Keratinocyte (primary cell): Measurements from ENCODE around the gene MCF2L2. TPM values are rescaled to one million over a fixed set of nuclear protein-coding genes. Genes with fewer than 3 reads are reported as not detected.

ENCODE experiments used
- DNase-seq: peaks from one replicate; pipeline ENCODE4 v3.0.0-alpha.2; 2011; ENCODE audit warnings: low read depth, missing footprints, low spot score
- FAIRE-seq: peaks from 2 replicates; lab custom pipeline; 2011; peaks lifted over from hg19 to GRCh38; lab: Jason Lieb, UNC
- H2AFZ ChIP-seq: 2 replicates; pipeline ENCODE4 v1.6.0; 2012; ENCODE audit warnings: low read length, control low read depth, inconsistent platforms; ENCODE audit not compliant: control insufficient read depth
- H3K27ac ChIP-seq: 2 replicates; pipeline ENCODE4 v1.5.1; 2011; ENCODE audit warnings: low read length; ENCODE audit not compliant: control insufficient read depth, insufficient read depth
- H3K27me3 ChIP-seq: 3 replicates; pipeline ENCODE4 v1.6.0; 2011; ENCODE audit warnings: low read length; ENCODE audit not compliant: control insufficient read depth, insufficient read depth; ENCODE audit errors: extremely low read depth
- H3K36me3 ChIP-seq, 2 experiments: 2 replicates in 1 of 2; 3 replicates in 1 of 2; pipeline ENCODE4 v1.5.1; 2011; ENCODE audit warnings: low read length in 2 of 2, mild to moderate bottlenecking in 1 of 2; ENCODE audit not compliant: control insufficient read depth in 2 of 2, insufficient read depth in 2 of 2; ENCODE audit errors: extremely low read depth in 1 of 2
- H3K4me1 ChIP-seq: 3 replicates; pipeline ENCODE4 v1.5.1; 2011; ENCODE audit warnings: low read length; ENCODE audit not compliant: control insufficient read depth, insufficient read depth; ENCODE audit errors: extremely low read depth
- H3K4me2 ChIP-seq: 3 replicates; pipeline ENCODE4 v1.6.0; 2011; ENCODE audit warnings: low read depth, low read length; ENCODE audit not compliant: control insufficient read depth, insufficient read depth; ENCODE audit errors: extremely low read depth
- H3K4me3 ChIP-seq, 3 experiments: fragments of 200-600 bp in 1 of 3; sonication (generic) in 1 of 3; 2 replicates in 2 of 3; 3 replicates in 1 of 3; pipeline ENCODE4 v1.5.1; 2011 to 2016; ENCODE audit warnings: low read length in 3 of 3, mild to moderate bottlenecking in 3 of 3, control low read depth in 2 of 3, inconsistent platforms in 1 of 3, low read depth in 1 of 3, mixed read lengths in 1 of 3, mixed run types in 1 of 3, moderate library complexity in 1 of 3; ENCODE audit not compliant: control insufficient read depth in 2 of 3, insufficient read depth in 2 of 3; ENCODE audit errors: extremely low read depth in 1 of 3
- H3K79me2 ChIP-seq: 2 replicates; pipeline ENCODE4 v1.6.0; 2012; ENCODE audit warnings: low read length; ENCODE audit not compliant: control insufficient read depth, insufficient read depth
- H3K9ac ChIP-seq: 3 replicates; pipeline ENCODE4 v1.6.0; 2011; ENCODE audit warnings: low read length; ENCODE audit not compliant: control insufficient read depth, insufficient read depth; ENCODE audit errors: extremely low read depth
- H3K9me1 ChIP-seq: 3 replicates; pipeline ENCODE4 v1.6.0; 2011; ENCODE audit warnings: low read length; ENCODE audit not compliant: control insufficient read depth, insufficient read depth; ENCODE audit errors: extremely low read depth
- H3K9me3 ChIP-seq: 2 replicates; pipeline ENCODE4 v1.5.1; 2012; ENCODE audit warnings: low read depth, low read length; ENCODE audit not compliant: control insufficient read depth
- H4K20me1 ChIP-seq: 3 replicates; pipeline ENCODE4 v1.6.0; 2011; ENCODE audit warnings: low read length; ENCODE audit not compliant: control insufficient read depth, insufficient read depth; ENCODE audit errors: extremely low read depth
- EZH2 ChIP-seq: IDR thresholded peaks from one replicate; pipeline ENCODE4 v1.6.1; 2012; ENCODE audit warnings: inconsistent platforms, mild to moderate bottlenecking, low read length, moderate library complexity
- dilution Hi-C: fragments of 300-500 bp; cut with MboI; formaldehyde crosslinking; loops from one replicate; pipeline ENCODE4 v1.7.0; 2020; ENCODE audit warnings: low sequenced_read_pairs; ENCODE audit not compliant: extremely low pct_ligation_motif_present
- polyA plus RNA-seq, 5 experiments: library from polyadenylated mRNA; depleted of rRNA in 3 of 5; stranded (reverse) in 3 of 5; stranded (forward) in 1 of 5; unstranded in 1 of 5; fragments of >200 nt; gene quantifications; 1 replicate in 1 of 5; 2 replicates in 3 of 5; 3 replicates in 1 of 5; pipeline versions ENCODE4 v1.2.1 to v1.2.3, GENCODE V29; 2011 to 2012; ENCODE audit warnings: missing spikeins in 2 of 5, low read depth in 1 of 5, low replicate concordance in 1 of 5
- TF ChIP-seq, protein P1 (sequence below), 3 experiments: IDR thresholded peaks in 1 of 3; conservative IDR thresholded peaks in 1 of 3; optimal IDR thresholded peaks in 1 of 3; 2 replicates in 2 of 3; 3 replicates in 1 of 3; pipeline versions ENCODE3 to v1.5.1; 2011; ENCODE audit warnings: low read length in 3 of 3, mild to moderate bottlenecking in 3 of 3, moderate library complexity in 2 of 3, control low read depth in 1 of 3, inconsistent platforms in 1 of 3; ENCODE audit not compliant: insufficient read depth in 2 of 3; ENCODE audit errors: extremely low read depth in 1 of 3

The MCF2L2 gene
- polyA plus RNA-seq, 1 donor (not counting 4 experiments of a cell fraction or from before 2014, with no cell fraction given): 0.26 TPM

DNA sequence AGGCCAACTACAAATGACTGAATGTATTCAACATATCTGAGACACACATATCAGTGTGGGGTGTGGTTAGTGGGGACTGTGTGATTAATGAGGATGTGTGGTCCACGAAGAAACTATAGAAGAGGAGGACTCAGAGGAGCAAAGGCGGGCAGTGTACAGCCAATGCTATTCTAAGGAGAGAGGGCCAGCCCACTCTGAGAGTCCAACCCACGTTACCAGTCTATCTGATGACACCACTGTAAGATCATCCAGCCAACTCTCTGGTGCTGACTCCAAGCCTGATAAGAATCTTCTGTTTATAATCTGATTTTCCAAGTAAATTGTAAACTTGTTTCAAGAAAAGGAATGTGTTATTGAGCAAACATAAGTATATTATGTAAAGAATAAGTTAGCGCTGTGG, 47.2 kb downstream of the MCF2L2 start:
- Histone ChIP-seq H3K9ac (no peak overlapping the region), H2AFZ (no peak overlapping the region), H3K36me3 (no peaks in the 10 kb centered on the region), H3K27me3 (no peaks in the 10 kb centered on the region), H4K20me1 (no peaks in the 10 kb centered on the region), H3K4me3 (no peak overlapping the region), H3K9me1 (no peaks in the 10 kb centered on the region), H3K9me3 (no peaks in the 10 kb centered on the region), H3K4me1 (peaks cover 19% of the 10 kb centered on the region), H3K27ac (no peak overlapping the region), H3K4me2 (peak overlapping the region; percentile 23), H3K79me2 (no peaks in the 10 kb centered on the region)
- FAIRE-seq: no peak
- dilution Hi-C loops: no loop called here
- TF ChIP-seq EZH2: no peak
- TF ChIP-seq, protein P1, sequence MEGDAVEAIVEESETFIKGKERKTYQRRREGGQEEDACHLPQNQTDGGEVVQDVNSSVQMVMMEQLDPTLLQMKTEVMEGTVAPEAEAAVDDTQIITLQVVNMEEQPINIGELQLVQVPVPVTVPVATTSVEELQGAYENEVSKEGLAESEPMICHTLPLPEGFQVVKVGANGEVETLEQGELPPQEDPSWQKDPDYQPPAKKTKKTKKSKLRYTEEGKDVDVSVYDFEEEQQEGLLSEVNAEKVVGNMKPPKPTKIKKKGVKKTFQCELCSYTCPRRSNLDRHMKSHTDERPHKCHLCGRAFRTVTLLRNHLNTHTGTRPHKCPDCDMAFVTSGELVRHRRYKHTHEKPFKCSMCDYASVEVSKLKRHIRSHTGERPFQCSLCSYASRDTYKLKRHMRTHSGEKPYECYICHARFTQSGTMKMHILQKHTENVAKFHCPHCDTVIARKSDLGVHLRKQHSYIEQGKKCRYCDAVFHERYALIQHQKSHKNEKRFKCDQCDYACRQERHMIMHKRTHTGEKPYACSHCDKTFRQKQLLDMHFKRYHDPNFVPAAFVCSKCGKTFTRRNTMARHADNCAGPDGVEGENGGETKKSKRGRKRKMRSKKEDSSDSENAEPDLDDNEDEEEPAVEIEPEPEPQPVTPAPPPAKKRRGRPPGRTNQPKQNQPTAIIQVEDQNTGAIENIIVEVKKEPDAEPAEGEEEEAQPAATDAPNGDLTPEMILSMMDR (optimal IDR thresholded peaks at IDR 0.05 in 1 of 3, IDR thresholded peaks at IDR 0.05 in 1 of 3, conservative IDR thresholded peaks at IDR 0.05 in 1 of 3; ENCODE audit: extremely low read depth in 1 of 3, insufficient read depth in 2 of 3, low read length in 3 of 3): no peak
- DNase-seq: peak; percentile 64

DNA sequence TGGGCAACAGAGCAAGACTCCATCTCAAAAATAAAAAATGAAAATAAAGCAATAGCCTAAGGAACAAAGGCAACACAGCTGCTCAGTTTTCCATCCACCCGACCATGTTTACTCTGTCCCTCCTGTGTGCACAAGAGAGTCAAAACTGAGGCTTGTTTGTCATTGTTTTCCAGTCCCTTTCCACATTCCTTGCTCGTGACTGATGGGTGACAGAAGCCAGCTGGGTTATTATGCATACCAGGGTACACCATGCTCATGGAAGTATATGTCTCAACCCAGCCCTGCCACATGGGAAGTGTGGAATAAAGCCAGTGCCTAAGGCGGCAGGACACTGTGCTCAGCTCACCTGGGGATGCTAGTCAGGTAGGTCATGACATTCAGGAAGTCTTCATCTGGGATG, 49.5 kb downstream of the MCF2L2 start:
- H3K9me3 ChIP-seq: no peaks in the 10 kb centered on the region

More for the DNA sequence above, 49.5 kb downstream of the MCF2L2 start:
- Histone ChIP-seq H3K27me3 (no peaks in the 10 kb centered on the region), H3K4me2 (no peak overlapping the region), H3K79me2 (no peaks in the 10 kb centered on the region), H3K4me3 (no peak overlapping the region), H2AFZ (no peak overlapping the region), H4K20me1 (no peaks in the 10 kb centered on the region), H3K9me1 (no peaks in the 10 kb centered on the region), H3K36me3 (no peaks in the 10 kb centered on the region), H3K9ac (no peak overlapping the region), H3K27ac (no peak overlapping the region), H3K4me1 (peaks cover 19% of the 10 kb centered on the region)
- DNase-seq (no peak), FAIRE-seq (no peak)
- dilution Hi-C loops: no loop called here
- no peak for TF ChIP-seq EZH2
- TF ChIP-seq, protein P1 (optimal IDR thresholded peaks at IDR 0.05 in 1 of 3, IDR thresholded peaks at IDR 0.05 in 1 of 3, conservative IDR thresholded peaks at IDR 0.05 in 1 of 3; ENCODE audit: extremely low read depth in 1 of 3, insufficient read depth in 2 of 3, low read length in 3 of 3): no peak
